NCI-H146 (cell line): Measurements from ENCODE around the gene CMTM5.

Experiments used
- DNase-seq: peaks from one replicate; lab custom pipeline; 2025; lab: John Stamatoyannopoulos, UW

The CMTM5 gene

DNA sequence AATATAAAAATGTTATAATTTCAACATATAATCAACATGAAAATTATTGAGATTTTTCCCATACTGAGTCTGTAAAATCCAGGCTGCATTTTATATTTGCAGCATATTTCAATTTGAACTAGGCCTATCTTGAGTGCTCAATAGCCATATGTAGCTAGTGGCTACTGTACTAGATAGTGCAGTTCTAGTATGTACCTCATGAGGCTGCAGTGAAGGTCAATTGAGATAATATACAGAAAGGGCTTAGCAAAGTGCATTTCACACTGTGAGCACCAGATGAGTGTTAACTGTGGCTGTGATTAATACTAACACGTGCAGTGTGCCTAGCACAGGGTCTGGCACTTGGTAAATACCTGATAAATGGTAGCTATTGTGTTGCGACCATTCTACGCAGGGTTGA, 18.8 kb upstream of the CMTM5 start:
- DNase-seq: no peak

DNA sequence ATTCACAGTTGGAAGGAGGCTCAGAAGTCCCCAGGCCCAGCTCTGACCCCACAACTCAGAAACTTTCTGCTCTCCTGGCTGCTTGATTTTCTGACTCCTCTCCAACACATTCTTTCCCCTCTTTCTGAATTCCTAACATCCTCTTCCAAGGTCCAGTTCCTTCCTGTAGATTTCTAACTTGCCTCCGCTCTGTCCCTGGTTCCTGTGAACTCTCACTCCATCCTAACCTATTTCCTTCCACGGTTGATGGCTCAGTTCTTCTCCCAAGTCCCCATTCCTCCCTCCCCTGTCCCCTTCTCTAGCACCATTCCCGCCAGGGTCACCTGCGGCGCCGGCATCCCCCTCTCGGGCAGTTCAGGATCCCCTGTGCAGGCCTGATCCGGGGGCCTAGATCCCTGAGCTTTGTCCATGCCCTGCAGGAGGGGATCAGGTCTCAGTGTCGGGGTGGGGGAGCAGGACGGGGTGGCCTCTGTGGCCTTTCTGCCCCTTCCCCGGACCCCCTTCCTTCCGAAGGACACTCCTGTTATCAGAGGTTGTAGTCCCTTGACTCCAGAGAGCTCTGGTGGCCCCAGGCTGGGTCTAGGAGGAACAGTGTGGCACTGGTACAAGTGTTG, 18.2 kb upstream of the CMTM5 start:
- DNase-seq: no peak

DNA sequence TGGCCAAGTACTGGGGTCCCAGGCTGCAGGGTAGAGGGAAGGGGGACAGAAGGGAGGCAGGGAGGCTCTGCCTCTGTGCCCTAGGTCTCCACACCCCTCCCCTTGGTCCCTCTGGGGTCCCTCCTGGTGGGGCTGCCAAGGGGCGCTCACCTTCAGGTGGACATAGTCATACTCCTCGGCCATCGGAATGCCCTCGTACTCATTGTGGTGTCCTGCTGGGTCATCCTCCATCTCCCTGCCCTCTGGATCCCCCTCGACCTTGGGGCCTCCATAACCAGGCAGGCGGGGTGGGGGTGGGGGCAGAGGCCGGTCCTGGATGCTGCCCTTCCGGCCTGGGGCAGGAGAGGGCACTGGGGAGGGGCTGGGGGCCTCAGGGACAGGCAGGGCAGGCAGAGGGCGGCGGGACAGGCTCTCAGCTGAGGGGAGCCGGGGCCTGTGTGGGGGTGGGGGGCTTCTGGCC, 17.6 kb upstream of the CMTM5 start:
- no peak for DNase-seq

DNA sequence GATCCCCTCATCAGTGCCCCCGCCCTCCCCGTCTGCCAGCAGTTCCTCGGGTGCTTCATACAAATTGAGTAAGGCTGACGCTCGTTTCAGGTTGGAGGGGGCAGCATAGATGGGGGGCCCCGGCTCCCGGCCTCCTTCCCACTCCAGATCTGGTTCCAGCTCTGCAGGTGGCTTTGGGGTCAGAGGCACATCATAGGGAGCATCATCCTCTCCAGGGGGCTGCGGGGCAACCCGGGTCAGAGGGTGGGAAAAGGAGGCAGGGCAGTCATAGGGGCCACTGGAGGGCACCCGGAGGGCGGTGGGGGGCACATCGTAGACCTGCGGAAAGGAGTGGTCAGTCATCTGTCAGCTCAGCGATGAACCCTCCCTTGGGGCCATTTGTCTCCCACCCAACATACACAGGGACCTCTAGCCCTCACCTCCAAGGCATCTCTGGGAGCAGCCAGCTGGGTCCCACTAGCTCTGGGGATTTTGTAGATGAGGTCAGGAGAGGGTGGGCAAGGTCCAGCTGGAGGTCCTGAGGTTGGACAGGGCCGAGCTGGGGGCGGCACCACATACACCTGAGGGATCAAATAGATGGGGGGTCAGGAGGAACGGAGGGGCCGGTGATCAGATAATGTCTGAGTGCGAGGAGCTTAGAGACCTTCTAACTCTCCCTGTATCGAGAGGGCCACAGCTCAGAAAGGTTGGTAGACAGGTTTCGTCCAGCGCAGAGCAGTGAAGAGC, 17.0 kb upstream of the CMTM5 start:
- DNase-seq: no peak

DNA sequence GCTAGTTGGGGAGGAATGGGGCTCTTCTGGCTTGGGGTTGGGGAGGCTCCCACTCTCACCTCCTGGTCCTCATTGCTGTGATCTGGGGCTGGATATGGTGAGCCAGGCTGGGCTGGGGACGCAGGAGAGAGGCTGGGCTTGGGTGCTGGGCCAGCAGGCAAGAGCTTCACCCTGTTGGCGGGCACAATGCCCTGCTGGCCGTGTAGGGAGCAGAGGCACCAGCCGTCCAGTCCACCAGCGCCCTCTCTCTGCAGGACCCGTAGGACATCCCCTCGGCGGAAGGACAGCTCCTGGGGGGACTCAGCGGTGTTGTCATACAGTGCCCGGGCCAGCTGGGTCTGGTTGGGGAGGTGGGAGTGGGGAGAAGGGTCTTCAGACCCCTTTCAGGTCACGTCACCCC, 16.4 kb upstream of the CMTM5 start:
- DNase-seq: no peak

DNA sequence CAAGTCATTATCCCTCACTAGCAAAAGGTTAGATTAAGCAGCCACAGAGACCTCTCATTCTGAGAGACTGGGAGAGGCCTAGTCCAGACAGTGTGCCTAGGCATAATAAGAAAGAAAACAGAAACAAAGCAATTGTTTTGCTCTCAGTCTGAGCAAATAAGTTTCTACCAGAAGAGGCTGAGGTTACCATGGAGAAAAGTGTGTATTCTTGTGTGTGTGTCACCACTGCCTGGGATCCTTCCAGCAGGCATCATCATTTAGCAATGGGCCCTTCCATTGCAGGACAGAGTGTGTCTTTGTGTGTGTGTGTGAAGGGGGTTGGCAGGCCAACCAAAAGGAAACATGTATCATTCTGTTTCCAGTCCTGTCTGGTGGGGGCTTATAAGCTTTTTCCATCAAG, 15.5 kb upstream of the CMTM5 start:
- DNase-seq: no peak

DNA sequence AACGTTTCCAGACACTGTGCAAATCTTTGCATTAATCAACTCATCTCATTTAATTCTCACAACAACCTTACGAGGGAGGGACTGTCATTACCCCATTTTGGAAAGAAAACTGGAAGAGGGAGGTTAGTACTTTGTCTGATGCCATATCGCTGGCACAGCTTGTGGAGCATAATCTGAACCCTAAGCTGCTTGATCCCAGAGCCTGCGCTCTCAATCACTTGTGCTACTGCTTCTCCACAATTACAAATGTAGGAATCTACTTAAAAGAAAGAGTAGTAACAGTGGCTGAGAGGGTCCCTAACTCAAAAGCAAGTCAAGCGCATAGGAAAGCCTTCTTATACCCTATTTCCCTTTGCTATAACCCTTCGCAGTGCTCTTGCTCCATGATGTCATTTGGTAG, 15.1 kb upstream of the CMTM5 start:
- DNase-seq: no peak

DNA sequence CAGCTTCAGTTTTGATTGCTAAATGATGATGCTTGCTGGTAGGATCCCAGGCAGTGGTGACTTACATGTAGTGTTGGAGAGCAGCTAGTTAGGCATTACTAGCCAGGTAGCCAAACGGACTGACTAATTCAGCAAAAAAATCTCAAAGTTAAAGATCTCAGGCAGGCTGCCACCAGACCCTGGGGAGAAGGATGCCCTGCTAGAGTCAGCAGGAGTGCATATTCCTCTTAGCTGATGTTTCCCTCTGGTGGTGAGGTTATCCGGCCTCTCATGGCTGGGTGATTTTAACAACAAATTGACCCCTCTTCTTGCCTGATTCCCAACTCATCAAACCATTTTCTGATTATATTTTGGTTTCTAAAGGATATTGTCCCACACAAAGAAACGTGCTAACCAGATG, 14.6 kb upstream of the CMTM5 start:
- no peak for DNase-seq

DNA sequence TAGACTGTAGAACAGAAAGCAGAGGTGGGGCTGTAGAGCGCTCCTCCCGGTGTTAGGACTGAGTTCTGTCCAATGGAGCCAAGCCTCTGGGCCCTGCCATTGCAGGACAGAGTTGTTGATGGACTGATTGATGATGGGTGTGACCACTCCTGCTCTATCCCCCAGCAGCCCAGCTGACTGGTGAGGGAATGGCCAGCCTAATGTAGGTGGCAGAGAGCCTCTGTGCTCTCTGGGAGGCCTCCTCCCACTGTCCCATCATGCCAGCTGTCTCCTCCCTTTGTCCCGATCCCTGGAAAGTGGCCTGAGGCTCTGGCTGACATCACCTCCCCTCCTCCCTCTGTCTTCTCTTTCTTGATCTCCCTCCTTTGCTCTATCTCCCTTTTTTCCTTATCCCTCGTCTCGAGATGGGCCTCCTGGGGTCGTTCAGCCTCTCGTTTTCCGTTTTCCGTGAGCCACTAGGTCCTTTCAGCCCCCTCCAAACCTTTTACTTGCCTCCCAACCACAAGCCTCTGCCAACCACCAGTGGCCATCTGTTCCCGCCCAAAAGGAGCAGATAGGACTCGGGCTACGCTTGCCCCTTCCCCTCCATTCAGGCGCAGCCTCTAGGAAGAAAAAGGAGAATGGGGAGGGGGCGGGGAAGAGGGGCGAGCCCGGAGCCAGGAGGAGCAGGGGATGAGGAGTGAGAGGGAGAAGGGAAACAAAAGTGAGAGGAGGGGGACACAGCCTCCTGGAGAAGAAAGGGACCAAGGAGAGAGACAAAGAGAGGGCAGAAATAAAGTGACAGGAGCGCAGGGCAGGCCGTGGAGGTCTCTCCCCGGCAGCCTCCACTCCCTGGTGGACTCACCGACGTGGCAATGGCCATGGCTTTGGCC, 12.4 kb upstream of the CMTM5 start:
- DNase-seq: no peak

DNA sequence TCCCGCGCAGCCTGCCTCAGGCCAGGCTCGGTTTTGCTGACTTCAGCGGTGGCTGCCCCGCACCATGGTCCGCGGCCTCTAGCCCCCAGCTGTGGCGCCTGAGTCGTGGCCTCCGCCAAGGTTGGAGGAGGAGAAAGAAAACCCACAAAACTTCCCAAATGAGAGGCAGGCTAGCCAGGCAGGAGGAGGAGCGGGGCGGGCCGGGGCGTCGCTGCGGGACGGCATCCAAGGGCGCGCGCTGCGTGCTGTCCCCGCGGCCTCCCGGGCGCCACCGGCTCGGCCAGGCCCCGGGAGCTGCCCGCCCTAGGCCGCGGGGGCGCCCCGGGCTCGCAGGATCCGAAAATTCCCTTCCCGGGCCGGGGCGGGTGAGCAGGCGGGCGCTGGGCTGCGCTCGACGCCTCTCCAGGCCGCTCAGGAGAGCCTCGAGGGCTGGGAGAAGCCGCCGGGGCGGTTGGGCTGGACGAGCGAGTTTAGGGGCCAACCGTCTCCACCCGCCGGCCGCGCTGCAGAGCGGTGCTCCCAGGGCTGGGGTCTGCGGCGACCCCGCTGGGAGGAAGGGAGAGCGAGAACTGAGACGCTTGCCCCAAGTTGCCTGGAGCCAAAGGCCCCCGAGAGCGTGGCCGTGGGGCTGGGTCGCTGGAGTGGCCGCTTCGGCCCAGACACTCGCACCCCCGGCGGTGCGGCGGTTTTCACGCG, 11.7 kb upstream of the CMTM5 start, which contains the start of gene EFS:
Gene EFS, minus strand, starts transcription at position 137 of the 696 bp plus-strand sequence. CDS start 147 bp downstream, outside the sequence.
- no peak for DNase-seq

DNA sequence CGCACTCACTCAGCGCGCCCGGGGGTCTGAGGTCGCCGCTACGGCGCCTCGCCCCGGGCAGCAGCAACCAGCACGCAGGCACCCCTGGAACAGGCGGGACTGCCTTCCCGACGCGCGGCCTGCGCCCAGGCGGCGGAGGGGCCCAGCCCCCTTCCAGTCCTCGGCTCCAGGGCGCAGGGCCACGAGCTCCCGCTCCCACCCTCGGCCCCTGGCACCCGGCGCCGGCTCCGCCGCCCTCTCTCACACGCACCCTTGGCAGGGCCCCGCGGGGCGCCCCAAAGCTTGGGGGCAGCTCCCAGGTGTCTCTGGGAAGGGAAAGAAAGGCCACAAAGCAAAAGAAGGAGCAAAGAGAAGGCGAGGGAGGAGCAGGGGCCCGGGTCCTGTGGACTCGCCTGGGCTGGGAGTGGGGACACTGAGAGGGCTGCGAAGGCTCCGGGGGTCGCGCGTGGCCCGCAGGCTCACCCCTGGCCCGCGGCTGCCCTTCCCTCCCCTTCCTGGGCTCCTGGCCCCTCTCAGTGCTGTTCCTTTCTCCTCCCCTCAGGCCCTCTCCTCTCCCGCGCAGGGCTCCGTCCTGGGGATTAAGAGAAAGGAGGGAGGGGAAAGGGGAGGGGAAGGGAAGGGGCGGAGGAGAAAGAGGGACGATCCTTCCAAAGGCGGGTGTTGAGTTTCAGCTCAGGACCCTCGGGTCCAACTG, 11.0 kb upstream of the CMTM5 start:
- DNase-seq: no peak

DNA sequence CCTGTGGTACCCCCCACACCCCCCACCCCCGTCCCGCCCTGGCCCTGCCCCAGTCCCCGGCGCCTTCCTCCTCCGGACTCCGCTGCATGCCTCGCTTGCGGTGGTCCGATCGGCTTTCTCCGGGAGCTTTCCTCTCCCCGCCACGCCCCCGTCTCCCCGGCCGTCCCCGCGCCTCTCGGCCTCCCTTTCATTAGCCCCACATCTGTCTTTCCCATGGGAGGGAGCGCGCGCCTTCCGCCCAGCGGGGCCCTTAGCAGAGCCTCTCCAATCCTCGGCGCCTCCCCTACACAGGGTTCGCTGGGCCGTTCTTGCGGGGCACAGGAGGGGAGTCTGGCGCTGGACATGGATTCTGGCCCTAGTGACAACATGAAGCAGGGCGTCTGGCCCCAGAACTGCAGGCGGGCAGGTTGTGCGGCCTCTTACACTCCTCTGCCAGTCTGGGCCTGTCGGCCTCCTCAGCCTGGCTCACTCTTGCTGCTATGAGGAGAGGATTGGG, 10.4 kb upstream of the CMTM5 start:
- no peak for DNase-seq

DNA sequence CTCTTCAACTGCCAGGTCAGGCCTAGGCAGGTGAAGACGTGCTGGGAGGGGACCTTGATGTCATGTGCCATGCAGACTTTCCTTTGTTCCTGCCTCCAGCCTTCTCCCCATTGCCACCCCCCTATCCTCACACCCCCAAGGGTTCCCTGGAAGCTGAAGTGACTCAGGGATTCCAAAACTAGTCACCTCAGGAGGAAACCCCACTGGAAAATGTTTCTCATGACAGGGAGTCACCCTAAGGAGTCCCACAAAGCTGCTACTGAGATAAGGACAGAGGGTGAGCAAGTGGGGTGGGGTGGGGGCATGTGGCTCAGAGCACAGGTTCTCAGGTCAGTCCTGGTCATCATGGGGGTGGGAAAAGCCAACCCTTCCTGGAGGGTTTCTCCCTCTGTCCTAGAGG, 6.6 kb upstream of the CMTM5 start:
- DNase-seq: no peak

DNA sequence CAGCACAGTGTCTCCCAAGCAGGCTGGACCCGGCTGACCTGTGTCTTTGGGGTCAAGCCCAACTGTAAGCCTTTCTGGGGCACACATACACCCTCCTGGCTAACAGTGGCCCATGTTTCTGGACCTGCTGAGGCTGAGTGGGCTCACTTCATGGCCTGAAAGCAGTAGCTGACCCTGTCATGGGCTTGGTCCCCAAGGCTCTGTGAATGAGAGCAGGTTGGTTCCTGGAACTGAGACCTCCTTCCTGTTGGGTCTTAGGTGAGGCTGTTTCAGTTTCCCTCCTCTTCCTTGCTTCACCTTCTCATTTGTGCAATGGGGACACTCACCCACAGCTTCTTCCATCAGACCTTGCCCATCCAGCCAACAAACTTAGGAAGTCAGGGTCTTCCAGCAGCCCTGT, 5.0 kb upstream of the CMTM5 start:
- DNase-seq: no peak

DNA sequence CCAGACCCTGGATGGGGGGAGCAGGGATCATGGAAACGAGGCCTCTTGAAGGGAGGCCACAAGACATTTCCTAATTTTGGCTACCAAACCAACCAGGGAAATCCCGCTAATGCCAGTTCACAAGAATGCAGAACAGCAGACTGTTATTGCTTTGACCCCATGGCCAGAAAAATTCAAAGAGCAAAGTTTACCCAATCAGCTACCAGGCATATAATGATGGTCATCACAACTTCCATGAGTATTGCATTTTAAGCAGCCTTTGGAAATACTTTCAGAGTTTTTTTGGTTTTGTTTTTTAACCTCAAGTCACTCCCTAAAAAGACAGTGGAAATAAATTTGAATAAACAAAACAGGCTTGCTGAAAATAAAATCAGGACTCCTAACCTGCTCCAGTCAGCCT, 4.3 kb upstream of the CMTM5 start, which contains the start of gene IL25:
Gene IL25, plus strand, starts transcription at position 301 of the 400 bp plus-strand sequence.
- DNase-seq: no peak

DNA sequence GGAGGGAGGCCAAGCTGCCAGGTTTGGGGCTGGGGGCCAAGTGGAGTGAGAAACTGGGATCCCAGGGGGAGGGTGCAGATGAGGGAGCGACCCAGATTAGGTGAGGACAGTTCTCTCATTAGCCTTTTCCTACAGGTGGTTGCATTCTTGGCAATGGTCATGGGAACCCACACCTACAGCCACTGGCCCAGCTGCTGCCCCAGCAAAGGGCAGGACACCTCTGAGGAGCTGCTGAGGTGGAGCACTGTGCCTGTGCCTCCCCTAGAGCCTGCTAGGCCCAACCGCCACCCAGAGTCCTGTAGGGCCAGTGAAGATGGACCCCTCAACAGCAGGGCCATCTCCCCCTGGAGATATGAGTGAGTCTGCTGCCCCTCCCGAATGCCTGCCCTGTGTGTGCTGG, 3.8 kb upstream of the CMTM5 start:
- DNase-seq: no peak

DNA sequence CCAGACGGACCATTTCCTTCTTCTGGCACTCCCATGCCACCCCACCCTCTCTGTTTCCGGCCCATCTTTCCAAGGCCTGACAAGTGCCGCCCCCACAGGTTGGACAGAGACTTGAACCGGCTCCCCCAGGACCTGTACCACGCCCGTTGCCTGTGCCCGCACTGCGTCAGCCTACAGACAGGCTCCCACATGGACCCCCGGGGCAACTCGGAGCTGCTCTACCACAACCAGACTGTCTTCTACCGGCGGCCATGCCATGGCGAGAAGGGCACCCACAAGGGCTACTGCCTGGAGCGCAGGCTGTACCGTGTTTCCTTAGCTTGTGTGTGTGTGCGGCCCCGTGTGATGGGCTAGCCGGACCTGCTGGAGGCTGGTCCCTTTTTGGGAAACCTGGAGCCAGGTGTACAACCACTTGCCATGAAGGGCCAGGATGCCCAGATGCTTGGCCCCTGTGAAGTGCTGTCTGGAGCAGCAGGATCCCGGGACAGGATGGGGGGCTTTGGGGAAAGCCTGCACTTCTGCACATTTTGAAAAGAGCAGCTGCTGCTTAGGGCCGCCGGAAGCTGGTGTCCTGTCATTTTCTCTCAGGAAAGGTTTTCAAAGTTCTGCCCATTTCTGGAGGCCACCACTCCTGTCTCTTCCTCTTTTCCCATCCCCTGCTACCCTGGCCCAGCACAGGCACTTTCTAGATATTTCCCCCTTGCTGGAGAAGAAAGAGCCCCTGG, 1.2 kb upstream of the CMTM5 start:
- DNase-seq: no peak

DNA sequence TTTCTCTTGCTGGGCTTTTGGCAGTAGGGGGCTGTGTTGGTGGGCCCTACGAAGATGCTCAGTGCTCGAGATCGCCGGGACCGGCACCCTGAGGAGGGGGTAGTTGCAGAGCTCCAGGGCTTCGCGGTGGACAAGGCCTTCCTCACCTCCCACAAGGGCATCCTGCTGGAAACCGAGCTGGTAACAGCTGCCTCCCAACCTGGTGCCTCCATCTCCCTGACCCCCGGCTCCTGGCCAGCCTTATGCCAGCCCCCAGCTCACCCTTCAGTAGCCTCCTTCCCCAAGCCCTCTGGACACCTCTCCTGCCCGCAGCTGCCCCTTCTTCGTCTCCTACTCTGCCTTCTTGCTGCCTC, 328 bp downstream of the CMTM5 start:
- DNase-seq: no peak

DNA sequence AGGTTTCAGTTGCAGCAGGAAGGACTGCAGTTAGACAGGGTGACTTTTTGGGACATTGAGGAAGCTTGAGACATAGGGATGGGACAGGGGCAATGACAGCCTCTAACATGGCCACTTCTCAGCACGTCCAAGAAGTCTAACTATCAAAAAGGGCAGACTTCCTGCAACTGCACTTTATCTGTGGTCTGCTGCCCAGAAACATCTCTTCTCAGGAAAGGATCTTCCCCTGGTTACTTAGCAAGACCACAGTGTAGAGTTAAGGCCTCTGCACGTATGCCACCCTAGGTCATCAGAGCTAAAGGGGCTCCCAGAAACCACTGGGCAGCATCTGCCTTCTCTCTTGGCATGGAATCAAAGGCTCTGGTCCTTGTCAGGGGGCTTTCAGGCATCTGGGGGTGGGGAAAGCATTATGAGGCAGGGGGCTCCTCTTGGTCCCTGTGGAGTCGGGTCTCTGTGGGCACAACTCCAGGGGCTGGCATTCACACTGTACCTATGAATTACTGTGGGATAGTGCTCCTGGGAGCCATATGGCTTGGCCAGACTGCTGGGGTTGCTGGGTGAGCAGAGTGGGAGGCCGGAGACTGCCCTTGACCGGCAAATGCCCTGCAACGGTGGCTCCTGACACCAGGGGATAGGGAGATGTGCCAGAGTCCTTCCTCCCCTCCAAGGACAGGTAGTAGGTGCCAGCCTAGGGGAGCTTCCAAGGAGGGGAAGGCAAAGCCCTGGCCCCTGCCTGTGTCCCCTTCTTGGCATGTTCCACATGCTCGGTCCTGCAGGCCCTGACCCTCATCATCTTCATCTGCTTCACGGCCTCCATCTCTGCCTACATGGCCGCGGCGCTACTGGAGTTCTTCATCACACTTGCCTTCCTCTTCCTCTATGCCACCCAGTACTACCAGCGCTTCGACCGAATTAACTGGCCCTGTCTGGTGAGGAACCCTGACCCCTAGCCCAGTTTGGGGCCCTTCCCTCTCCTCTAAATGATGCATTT, 1.0 kb downstream of the CMTM5 start:
- DNase-seq: no peak
